RWPE1 (cell line): ENCODE measurements around the gene CXXC4.

ENCODE experiments used
- CTCF ChIA-PET: fragments of 350-600 bp; sonication (Branson Sonifier 250); formaldehyde crosslinking; extraction: SDS; loops from one replicate; lab custom pipeline; 2021; lab: Yijun Ruan, JAX
- POLR2A ChIA-PET: fragments of 400-600 bp; formaldehyde crosslinking; extraction: SDS; loops from one replicate; lab custom pipeline; 2020; ENCODE audit warnings: antibody characterized with exemption; ENCODE audit not compliant: low non-redundant PET; lab: Yijun Ruan, JAX
- DNase-seq: peaks from one replicate; pipeline ENCODE4 v3.0.0; 2012; ENCODE audit warnings: low spot score
- H3K27ac ChIP-seq: fragments of 450-650 bp; 2 replicates; pipeline ENCODE4 v1.5.1; 2017
- CTCF ChIP-seq: fragments of 450-650 bp; conservative IDR thresholded peaks from 2 replicates; pipeline ENCODE4 v1.5.1; 2017; ENCODE audit warnings: low read depth, mild to moderate bottlenecking

The CXXC4 gene

GRCh38 chr4:104472766-104473165 is 21.9 kb downstream of the CXXC4 start:
- no peak overlapping the region for H3K27ac ChIP-seq
- ChIA-PET POLR2A (no interaction called here), CTCF (no interaction called here)
- no peak for TF ChIP-seq CTCF
- DNase-seq, result no peak

- CTCF ChIA-PET, result interaction anchor here (0.6 kb wide), 1 partner anchor 280 kb away, joined by 3 read pairs; no protein-coding TSS in a partner anchor
- DNase-seq, result no peak
- TF ChIP-seq CTCF, result no peak
- POLR2A ChIA-PET, result no interaction called here
- no peak overlapping the region for H3K27ac ChIP-seq
Observed at GRCh38 chr4:104470770-104471169, 23.9 kb downstream of the CXXC4 start.

- TF ChIP-seq CTCF, result no peak
- ChIA-PET POLR2A (interaction anchor here (0.6 kb wide), 1 partner anchor 460 kb away, joined by 4 read pairs; no protein-coding TSS in a partner anchor), CTCF (interaction anchor here (0.6 kb wide), 1 partner anchor 1001 kb away, joined by 3 read pairs; no protein-coding TSS in a partner anchor)
- no peak overlapping the region for H3K27ac ChIP-seq
- no peak for DNase-seq
Observed at GRCh38 chr4:104469794-104470193, 24.9 kb downstream of the CXXC4 start.

DNA sequence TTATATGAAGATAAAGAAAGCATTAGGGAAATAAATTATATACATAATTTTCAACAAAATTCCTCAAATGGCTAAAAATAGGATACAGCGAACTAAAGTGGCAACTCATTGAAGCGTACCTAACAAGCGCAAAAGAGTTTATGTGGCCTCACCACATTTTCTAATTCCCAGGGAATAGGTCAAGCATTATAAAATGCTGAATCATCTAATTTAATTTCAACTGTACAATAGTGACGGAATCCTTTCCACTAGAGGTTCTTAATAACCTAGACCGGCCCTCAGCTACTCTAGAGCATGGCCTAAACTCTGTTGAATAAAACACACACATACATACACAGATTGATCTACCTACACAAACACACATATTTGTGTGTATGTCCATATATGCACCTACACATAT is 29.1 kb downstream of the CXXC4 start:
- no peak overlapping the region for H3K27ac ChIP-seq
- no peak for TF ChIP-seq CTCF
- DNase-seq, result no peak
- POLR2A ChIA-PET, result no interaction called here
- CTCF ChIA-PET, result no interaction called here

- ChIA-PET CTCF (no interaction called here), POLR2A (no interaction called here)
- H3K27ac ChIP-seq, result no peak overlapping the region
- no peak for DNase-seq
- TF ChIP-seq CTCF, result no peak
Observed at GRCh38 chr4:104465201-104465600, 29.5 kb downstream of the CXXC4 start.

DNA sequence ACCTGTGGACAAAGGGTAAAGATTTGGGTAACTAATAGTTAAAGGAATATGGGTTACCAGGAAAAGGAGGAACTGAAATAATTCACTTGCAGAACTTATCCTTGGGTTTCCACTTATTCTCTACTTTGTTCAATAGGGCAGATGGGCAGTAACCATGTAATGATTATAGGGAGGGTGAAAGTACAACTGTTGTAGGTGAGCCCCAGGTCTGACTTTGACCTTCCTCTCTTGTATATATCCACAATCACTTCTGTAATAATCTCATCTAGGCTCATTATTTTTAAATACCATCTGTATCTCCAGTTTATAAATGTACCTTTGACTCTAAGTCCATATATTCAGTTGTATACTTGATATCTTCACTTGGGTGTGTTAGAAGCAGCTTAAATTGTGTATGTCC is 32.1 kb downstream of the CXXC4 start:
- H3K27ac ChIP-seq, result no peak overlapping the region
- no peak for DNase-seq
- no peak for TF ChIP-seq CTCF
- CTCF ChIA-PET, result no interaction called here
- POLR2A ChIA-PET, result no interaction called here
